WI38 (cell line): ENCODE results near the gene IPO11.

ENCODE experiments used
- H3K4me3 ChIP-seq: 2 replicates; pipeline ENCODE4 v1.5.1; 2011; ENCODE audit warnings: low read depth, mild to moderate bottlenecking, control low read depth, low read length
- CTCF ChIP-seq: IDR thresholded peaks from 2 replicates; pipeline ENCODE4 v1.5.1; 2012; ENCODE audit warnings: low read depth, mild to moderate bottlenecking, control low read depth, low read length

IPO11 gene

GRCh38 chr5:62596691-62597090, 184.1 kb downstream of the IPO11 start:
- H3K4me3 ChIP-seq: no peak overlapping the region
- TF ChIP-seq CTCF: no peak

- H3K4me3 ChIP-seq: no peak overlapping the region
- TF ChIP-seq CTCF: no peak
Observed at GRCh38 chr5:62597314-62597713, 184.8 kb downstream of the IPO11 start.

- H3K4me3 ChIP-seq: no peak overlapping the region
- TF ChIP-seq CTCF: no peak
Observed at GRCh38 chr5:62600560-62601252, 188.1 kb downstream of the IPO11 start.

- TF ChIP-seq CTCF: no peak
Observed at GRCh38 chr5:62603934-62604333, 191.4 kb downstream of the IPO11 start.

GRCh38 chr5:62605638-62606037, 193.1 kb downstream of the IPO11 start:
- no peak overlapping the region for H3K4me3 ChIP-seq
- TF ChIP-seq CTCF: no peak

More at GRCh38 chr5:62603934-62604333, 191.4 kb downstream of the IPO11 start:
- H3K4me3 ChIP-seq: no peak overlapping the region

GRCh38 chr5:62606878-62607277, 194.3 kb downstream of the IPO11 start:
- no peak overlapping the region for H3K4me3 ChIP-seq
- no peak for TF ChIP-seq CTCF

- no peak for TF ChIP-seq CTCF
- no peak overlapping the region for H3K4me3 ChIP-seq
Observed at GRCh38 chr5:62607615-62608014, 195.1 kb downstream of the IPO11 start.
